G401.6 (cell line): ENCODE results near the gene C1orf232.

ENCODE experiments used
- FAIRE-seq: peaks from 2 replicates; lab custom pipeline; 2012; peaks lifted over from hg19 to GRCh38; lab: Jason Lieb, UNC

C1orf232 gene

GRCh38 chr1:26168410-26169197 is at the start of gene C1orf232:
TSS of gene C1orf232 (minus strand) at chr1:26168963. CDS start at chr1:26168499, 464 bp downstream.
- no peak for FAIRE-seq

- no peak for FAIRE-seq
These were observed 46.5 kb upstream of the C1orf232 start for GRCh38 chr1:26215246-26215645.

- no peak for FAIRE-seq
These were observed 44.7 kb upstream of the C1orf232 start for GRCh38 chr1:26213335-26213905.

- no peak for FAIRE-seq
These were observed 44.0 kb upstream of the C1orf232 start for GRCh38 chr1:26212726-26213125.

GRCh38 chr1:26210147-26210870 is 41.5 kb upstream of the C1orf232 start:
- no peak for FAIRE-seq

- FAIRE-seq, result no peak
These were observed 35.0 kb upstream of the C1orf232 start for GRCh38 chr1:26203642-26204318.

- FAIRE-seq, result no peak
These were observed 31.6 kb upstream of the C1orf232 start for GRCh38 chr1:26200413-26200812.

GRCh38 chr1:26197813-26198212 is 29.1 kb upstream of the C1orf232 start:
- no peak for FAIRE-seq

GRCh38 chr1:26197301-26197700 is 28.5 kb upstream of the C1orf232 start:
- FAIRE-seq, result no peak

GRCh38 chr1:26195805-26196204 is 27.0 kb upstream of the C1orf232 start:
- no peak for FAIRE-seq

- no peak for FAIRE-seq
These were observed 23.0 kb upstream of the C1orf232 start for GRCh38 chr1:26191739-26192138.

- no peak for FAIRE-seq
These were observed 21.7 kb upstream of the C1orf232 start, which contains the start of gene CATSPER4 for GRCh38 chr1:26190373-26190987. TSS of gene CATSPER4 (plus strand) at chr1:26190602. CDS start at chr1:26190628, 26 bp downstream.

- FAIRE-seq, result no peak
These were observed 21.1 kb upstream of the C1orf232 start for GRCh38 chr1:26189751-26190275.

- no peak for FAIRE-seq
These were observed 20.6 kb upstream of the C1orf232 start for GRCh38 chr1:26189331-26189730.

- FAIRE-seq, result no peak
These were observed 19.7 kb upstream of the C1orf232 start for GRCh38 chr1:26188477-26188876.

GRCh38 chr1:26187882-26188281 is 19.1 kb upstream of the C1orf232 start:
- FAIRE-seq, result no peak

- FAIRE-seq, result no peak
These were observed 16.1 kb upstream of the C1orf232 start for GRCh38 chr1:26184883-26185282.

GRCh38 chr1:26184086-26184485 is 15.3 kb upstream of the C1orf232 start:
- no peak for FAIRE-seq

- no peak for FAIRE-seq
These were observed 13.6 kb upstream of the C1orf232 start for GRCh38 chr1:26182383-26182696.

- FAIRE-seq, result no peak
These were observed 13.0 kb upstream of the C1orf232 start for GRCh38 chr1:26181586-26182382.

- no peak for FAIRE-seq
These were observed 11.3 kb upstream of the C1orf232 start for GRCh38 chr1:26180010-26180506.
